Endodermal cell (in vitro differentiated cells): ENCODE measurements around the gene SELENOI. TPM values are rescaled to one million over a fixed set of nuclear protein-coding genes. Genes with fewer than 3 reads are reported as not detected.

Source experiments
- DNase-seq: peaks from one replicate; pipeline ENCODE4 v3.0.0-alpha.2; 2017
- H3K27ac ChIP-seq: 2 replicates; pipeline ENCODE4 v1.5.1; 2013; ENCODE audit warnings: mild to moderate bottlenecking, low read depth, low read length, moderate library complexity
- H3K27me3 ChIP-seq: 2 replicates; pipeline ENCODE4 v1.6.1; 2013; ENCODE audit warnings: mild to moderate bottlenecking, low read length, moderate library complexity; ENCODE audit not compliant: insufficient read depth, control insufficient read depth, poor library complexity, severe bottlenecking
- H3K36me3 ChIP-seq: 2 replicates; pipeline ENCODE4 v1.7.0; 2013; ENCODE audit warnings: mild to moderate bottlenecking, low read length, moderate library complexity; ENCODE audit not compliant: control insufficient read depth, insufficient read depth
- H3K4me1 ChIP-seq: one replicate; pipeline ENCODE4 v1.7.0; 2013; ENCODE audit warnings: low read length; ENCODE audit not compliant: control insufficient read depth, insufficient read depth
- H3K4me3 ChIP-seq: 2 replicates; pipeline ENCODE4 v1.5.1; 2013; ENCODE audit warnings: mild to moderate bottlenecking, low read length, moderate library complexity
- H3K9ac ChIP-seq: 2 replicates; pipeline ENCODE4 v1.6.1; 2013; ENCODE audit warnings: mild to moderate bottlenecking, low read length, moderate library complexity; ENCODE audit not compliant: poor library complexity, severe bottlenecking; ENCODE audit errors: extremely low read depth
- H3K9me3 ChIP-seq: 2 replicates; pipeline ENCODE4 v1.6.1; 2013; ENCODE audit warnings: mild to moderate bottlenecking, low read length, moderate library complexity; ENCODE audit not compliant: control insufficient read depth
- H3K27ac Mint-ChIP-seq: 2 replicates; pipeline ENCODE4 v1.8.0; 2020; ENCODE audit warnings: mixed read lengths
- H3K27me3 Mint-ChIP-seq: 2 replicates; pipeline ENCODE4 v1.8.0; 2021; ENCODE audit warnings: mild to moderate bottlenecking, mixed read lengths; ENCODE audit not compliant: insufficient read depth
- H3K36me3 Mint-ChIP-seq: 2 replicates; pipeline ENCODE4 v1.8.0; 2020; ENCODE audit warnings: low read depth, mixed read lengths
- H3K4me1 Mint-ChIP-seq: 2 replicates; pipeline ENCODE4 v1.8.0; 2020; ENCODE audit warnings: mixed read lengths
- H3K4me3 Mint-ChIP-seq: 2 replicates; pipeline ENCODE4 v1.8.0; 2020; ENCODE audit warnings: mild to moderate bottlenecking, moderate library complexity, mixed read lengths
- H3K9me3 Mint-ChIP-seq: 2 replicates; pipeline ENCODE4 v1.8.0; 2020; ENCODE audit warnings: mild to moderate bottlenecking, mixed read lengths
- CTCF ChIP-seq: fragments of 200-600 bp; sonication (generic); conservative IDR thresholded peaks from 2 replicates; pipeline ENCODE4 v1.5.0; 2021; ENCODE audit warnings: antibody characterized with exemption, mild to moderate bottlenecking
- WGBS, 2 experiments: methylation state at CpG; one replicate each; pipeline versions ENCODE4 v1.1.5 to v1.1.7; 2013; ENCODE audit warnings: missing lambda C conversion rate in 2 of 2, mixed read lengths in 1 of 2; ENCODE audit not compliant: insufficient coverage in 1 of 2, insufficient read length in 1 of 2; 5-methylcytosine and 5-hydroxymethylcytosine counted together
- total RNA-seq, 2 donors: library from RNA; stranded (reverse); fragmentation: NEBNext Ultra II Directional in 1 of 2; extraction: Animal tissue kit (Norgen Biotek cat#: 25700) in 1 of 2; gene quantifications; 2 replicates in 1 of 2; 3 replicates in 1 of 2; pipeline ENCODE4 v1.2.1, GENCODE V29; 2021

SELENOI gene
- total RNA-seq, 2 donors from 2014 or later: 59.3 to 77.1 TPM

- Mint-ChIP-seq H3K4me1 (peaks cover 13% of the 10 kb centered on the region), H3K4me3 (no peak overlapping the region), H3K27ac (no peak overlapping the region), H3K27me3 (peaks cover 3% of the 10 kb centered on the region), H3K36me3 (no peaks in the 10 kb centered on the region), H3K9me3 (peaks cover 5% of the 10 kb centered on the region)
- Histone ChIP-seq H3K36me3 (no peaks in the 10 kb centered on the region), H3K4me1 (peaks cover 5% of the 10 kb centered on the region), H3K9me3 (no peaks in the 10 kb centered on the region), H3K27me3 (no peaks in the 10 kb centered on the region), H3K9ac (no peak overlapping the region), H3K4me3 (no peak overlapping the region), H3K27ac (no peak overlapping the region)
- WGBS, 2 experiments: 93 to 100% methylated on average over 1 to 2 of the region's 2 CpGs
- no peak for DNase-seq
- TF ChIP-seq CTCF: no peak
Measured at GRCh38 chr2:26442301-26442700, 96.4 kb downstream of the SELENOI start.

GRCh38 chr2:26442707-26443106, 96.8 kb downstream of the SELENOI start:
- Histone ChIP-seq H3K4me3 (no peak overlapping the region), H3K9ac (no peak overlapping the region), H3K9me3 (no peaks in the 10 kb centered on the region), H3K27me3 (no peaks in the 10 kb centered on the region), H3K4me1 (peaks cover 5% of the 10 kb centered on the region), H3K36me3 (no peaks in the 10 kb centered on the region), H3K27ac (no peak overlapping the region)
- 86 to 87% methylated on average over 3 of the region's 3 CpGs for WGBS, 2 experiments
- Mint-ChIP-seq H3K9me3 (peaks cover 5% of the 10 kb centered on the region), H3K27ac (no peak overlapping the region), H3K36me3 (no peaks in the 10 kb centered on the region), H3K4me1 (peaks cover 13% of the 10 kb centered on the region), H3K27me3 (peaks cover 3% of the 10 kb centered on the region), H3K4me3 (no peak overlapping the region)
- no peak for TF ChIP-seq CTCF
- DNase-seq: no peak

GRCh38 chr2:26444236-26444635, 98.3 kb downstream of the SELENOI start:
- Histone ChIP-seq H3K27ac (no peak overlapping the region), H3K9ac (no peak overlapping the region), H3K4me3 (no peak overlapping the region), H3K27me3 (no peaks in the 10 kb centered on the region), H3K9me3 (no peaks in the 10 kb centered on the region), H3K36me3 (no peaks in the 10 kb centered on the region), H3K4me1 (peaks cover 3% of the 10 kb centered on the region)
- Mint-ChIP-seq H3K27ac (no peak overlapping the region), H3K36me3 (no peaks in the 10 kb centered on the region), H3K27me3 (no peaks in the 10 kb centered on the region), H3K4me3 (no peak overlapping the region), H3K4me1 (peaks cover 4% of the 10 kb centered on the region), H3K9me3 (peaks cover 5% of the 10 kb centered on the region)
- DNase-seq: no peak
- no peak for TF ChIP-seq CTCF
- WGBS, 2 experiments: 91 to 100% methylated on average over 4 to 7 of the region's 7 CpGs

Other genes starting within 250 kb of the SELENOI start
- gene GAREM2, start 173.1 kb upstream of the SELENOI start, total RNA-seq: 1 to 10 TPM; 6.0 to 8.1 TPM
- 10 to 100 TPM; 83.8 to 86.7 TPM for gene HADHA, start 101.5 kb upstream of the SELENOI start, total RNA-seq
- gene HADHB, start 101.2 kb upstream of the SELENOI start, total RNA-seq: 10 to 100 TPM; 37.8 to 41.0 TPM
- under 1 TPM; 0.35 to 0.93 TPM for gene ADGRF3, start 646 bp downstream of the SELENOI start, total RNA-seq
- under 1 TPM; 0.33 to 0.48 TPM for gene DRC1, start 55.8 kb downstream of the SELENOI start, total RNA-seq
- 1 to 10 TPM; 1.1 to 1.2 TPM for gene OTOF, start 132.0 kb downstream of the SELENOI start, total RNA-seq